Mesodermal cell (in vitro differentiated cells): ENCODE measurements around the gene LTBP3.
"Not testable (repeated sequence)": the region's sequence is repeated elsewhere in the genome, so short reads cannot be mapped to it uniquely, and the experiment has no call there.

Experiments
- H3K27ac ChIP-seq: 2 replicates; pipeline ENCODE4 v1.7.0; 2013; ENCODE audit warnings: mild to moderate bottlenecking, low read depth, low read length, moderate library complexity; ENCODE audit not compliant: severe bottlenecking
- H3K36me3 ChIP-seq: 2 replicates; pipeline ENCODE4 v1.7.1; 2013; ENCODE audit warnings: mild to moderate bottlenecking, low read length, moderate library complexity; ENCODE audit not compliant: control insufficient read depth, insufficient read depth
- H3K4me1 ChIP-seq: one replicate; pipeline ENCODE4 v1.7.1; 2013; ENCODE audit warnings: mild to moderate bottlenecking, low read length; ENCODE audit not compliant: insufficient read depth, control insufficient read depth, poor library complexity, severe bottlenecking
- H3K4me3 ChIP-seq: 2 replicates; pipeline ENCODE4 v1.7.0; 2013; ENCODE audit warnings: low read length, control low read depth, mild to moderate bottlenecking; ENCODE audit not compliant: insufficient read depth, poor library complexity, severe bottlenecking; ENCODE audit errors: extremely low read depth
- H3K9me3 ChIP-seq: 2 replicates; pipeline ENCODE4 v1.7.1; 2013; ENCODE audit warnings: mild to moderate bottlenecking, low read length, moderate library complexity; ENCODE audit not compliant: control insufficient read depth
- WGBS, 2 experiments: methylation state at CpG; one replicate each; pipeline ENCODE4 v1.1.5; 2013; ENCODE audit warnings: missing lambda C conversion rate in 2 of 2; ENCODE audit not compliant: insufficient coverage in 2 of 2; 5-methylcytosine and 5-hydroxymethylcytosine counted together

Gene LTBP3

GRCh38 chr11:65528819-65529350 lies 29.3 kb downstream of the LTBP3 start:
- no peak overlapping the region for H3K27ac ChIP-seq
- no peaks in the 10 kb centered on the region for H3K9me3 ChIP-seq
- H3K4me1 ChIP-seq = peaks cover 7% of the 10 kb centered on the region
- no peak overlapping the region for H3K4me3 ChIP-seq
- H3K36me3 ChIP-seq = peaks cover 72% of the 10 kb centered on the region
- WGBS, 2 experiments = 98 to 99% methylated on average over 7 to 12 of the region's 12 CpGs

DNA sequence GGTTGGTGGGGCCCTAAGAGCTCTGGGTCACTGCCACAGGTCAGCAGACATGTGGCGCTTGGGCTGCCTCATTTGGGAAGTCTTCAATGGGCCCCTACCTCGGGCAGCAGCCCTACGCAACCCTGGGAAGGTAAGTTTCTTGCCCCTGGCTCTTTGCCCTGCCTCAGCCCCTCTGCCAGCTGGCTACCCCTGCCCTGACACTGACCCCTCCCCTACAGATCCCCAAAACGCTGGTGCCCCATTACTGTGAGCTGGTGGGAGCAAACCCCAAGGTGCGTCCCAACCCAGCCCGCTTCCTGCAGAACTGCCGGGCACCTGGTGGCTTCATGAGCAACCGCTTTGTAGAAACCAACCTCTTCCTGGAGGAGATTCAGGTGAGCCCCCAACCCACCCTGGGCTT lies 31.4 kb downstream of the LTBP3 start:
- no peaks in the 10 kb centered on the region for H3K9me3 ChIP-seq

DNA sequence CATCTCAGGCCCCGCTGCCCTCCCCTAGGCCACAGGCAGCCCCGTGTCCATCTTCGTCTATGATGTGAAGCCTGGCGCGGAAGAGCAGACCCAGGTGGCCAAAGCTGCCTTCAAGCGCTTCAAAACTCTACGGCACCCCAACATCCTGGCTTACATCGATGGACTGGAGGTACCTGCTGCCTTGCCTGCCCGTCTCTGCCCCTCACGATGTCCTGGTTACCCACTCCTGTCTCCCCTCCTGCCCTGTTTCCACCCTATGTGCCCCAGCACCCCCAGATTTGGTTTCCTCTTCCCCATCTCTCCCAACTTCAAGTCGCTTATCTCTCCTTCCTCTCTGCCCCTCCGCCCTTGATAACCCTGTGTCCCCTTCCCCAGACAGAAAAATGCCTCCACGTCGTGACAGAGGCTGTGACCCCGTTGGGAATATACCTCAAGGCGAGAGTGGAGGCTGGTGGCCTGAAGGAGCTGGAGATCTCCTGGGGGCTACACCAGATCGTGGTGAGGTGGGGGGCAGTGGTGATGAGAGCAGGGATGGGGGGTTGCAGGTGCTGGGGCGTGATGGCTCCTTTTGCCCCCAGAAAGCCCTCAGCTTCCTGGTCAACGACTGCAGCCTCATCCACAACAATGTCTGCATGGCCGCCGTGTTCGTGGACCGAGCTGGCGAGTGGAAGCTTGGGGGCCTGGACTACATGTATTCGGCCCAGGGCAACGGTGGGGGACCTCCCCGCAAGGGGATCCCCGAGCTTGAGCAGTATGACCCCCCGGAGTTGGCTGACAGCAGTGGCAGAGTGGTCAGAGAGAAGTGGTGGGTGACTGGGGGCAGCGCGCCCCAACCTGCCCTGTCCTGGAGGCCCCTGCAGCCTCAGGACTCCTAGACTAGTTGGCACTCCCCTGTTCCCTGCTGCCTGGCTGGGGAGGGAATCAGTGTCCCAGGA lies 32.3 kb downstream of the LTBP3 start:
- WGBS, 2 experiments = 63 to 67% methylated on average over 24 to 26 of the region's 31 CpGs
- H3K27ac ChIP-seq = peak overlapping the region; percentile 87

More for the DNA sequence above, 31.4 kb downstream of the LTBP3 start:
- Histone ChIP-seq H3K27ac (no peak overlapping the region), H3K4me1 (peaks cover 27% of the 10 kb centered on the region), H3K4me3 (no peak overlapping the region), H3K36me3 (peaks cover 53% of the 10 kb centered on the region)
- WGBS, 2 experiments = 97 to 98% methylated on average over 7 to 8 of the region's 8 CpGs

DNA sequence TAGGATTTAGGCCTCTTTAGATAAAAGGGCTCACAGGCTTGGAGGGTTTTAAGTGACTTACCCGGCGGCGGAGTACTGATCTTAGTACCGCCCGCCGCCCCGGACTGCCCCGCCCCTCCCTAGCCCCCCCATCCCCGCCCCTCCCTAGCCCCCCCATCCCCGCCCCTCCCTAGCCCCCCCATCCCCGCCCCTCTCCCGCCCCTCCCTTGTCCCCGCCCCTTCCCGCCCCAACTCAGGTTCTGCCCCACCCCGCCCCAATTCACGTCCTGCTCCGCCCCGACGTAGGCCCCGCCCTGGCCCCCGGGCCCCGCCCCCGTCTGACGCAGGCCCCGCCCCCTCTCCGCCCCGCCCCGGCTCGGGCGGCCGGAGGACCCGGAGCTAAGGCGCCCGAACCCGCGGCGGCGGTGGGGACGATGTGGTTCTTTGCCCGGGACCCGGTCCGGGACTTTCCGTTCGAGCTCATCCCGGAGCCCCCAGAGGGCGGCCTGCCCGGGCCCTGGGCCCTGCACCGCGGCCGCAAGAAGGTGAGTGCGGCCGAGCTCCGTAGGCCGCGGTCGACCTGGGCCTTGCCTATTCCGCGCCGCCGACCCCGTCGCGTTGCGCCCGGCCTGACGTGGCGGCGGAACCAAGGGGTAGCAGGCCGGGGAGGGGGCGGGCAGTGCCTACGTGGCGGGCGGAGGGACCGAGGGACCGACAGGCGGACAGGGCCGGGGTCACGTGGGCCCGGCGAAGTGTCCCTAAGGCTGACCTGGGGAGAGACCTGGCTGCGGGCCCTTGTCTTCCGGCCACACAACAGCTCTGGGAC lies 33.2 kb downstream of the LTBP3 start, which contains the start of gene SCYL1:
SCYL1 (plus strand) TSS at position 343 of the 805 bp plus-strand sequence; CDS start at position 414, 71 bp downstream.
- 0 to 1% methylated on average over 38 to 53 of the region's 82 CpGs for WGBS, 2 experiments
- H3K9me3 ChIP-seq = no peaks in the 10 kb centered on the region
- H3K36me3 ChIP-seq = peaks cover 35% of the 10 kb centered on the region
- H3K4me1 ChIP-seq = peaks cover 27% of the 10 kb centered on the region
- H3K27ac ChIP-seq = peak within 1 kb of the TSS; percentile 87
- peak within 1 kb of the TSS; percentile 86 for H3K4me3 ChIP-seq

More for the DNA sequence above, 32.3 kb downstream of the LTBP3 start:
- Histone ChIP-seq H3K4me3 (peak overlapping the region; percentile 86), H3K9me3 (no peaks in the 10 kb centered on the region), H3K36me3 (peaks cover 43% of the 10 kb centered on the region), H3K4me1 (peaks cover 27% of the 10 kb centered on the region)

- Histone ChIP-seq H3K9me3 (no peaks in the 10 kb centered on the region), H3K4me1 (peaks cover 27% of the 10 kb centered on the region), H3K4me3 (peak overlapping the region; percentile 26), H3K27ac (peak overlapping the region; percentile 65), H3K36me3 (peaks cover 27% of the 10 kb centered on the region)
- 75 to 79% methylated on average over 7 to 10 of the region's 12 CpGs for WGBS, 2 experiments
These were observed 34.0 kb downstream of the LTBP3 start for GRCh38 chr11:65524014-65524740.

GRCh38 chr11:65523631-65523968 lies 34.6 kb downstream of the LTBP3 start:
- H3K27ac ChIP-seq = peak overlapping the region; percentile 65
- H3K9me3 ChIP-seq, H3K4me3 ChIP-seq: not testable (repeated sequence)
- peaks cover 27% of the 10 kb centered on the region for H3K4me1 ChIP-seq
- peaks cover 22% of the 10 kb centered on the region for H3K36me3 ChIP-seq
- WGBS, 2 experiments = 93 to 96% methylated on average over 7 of the region's 7 CpGs

DNA sequence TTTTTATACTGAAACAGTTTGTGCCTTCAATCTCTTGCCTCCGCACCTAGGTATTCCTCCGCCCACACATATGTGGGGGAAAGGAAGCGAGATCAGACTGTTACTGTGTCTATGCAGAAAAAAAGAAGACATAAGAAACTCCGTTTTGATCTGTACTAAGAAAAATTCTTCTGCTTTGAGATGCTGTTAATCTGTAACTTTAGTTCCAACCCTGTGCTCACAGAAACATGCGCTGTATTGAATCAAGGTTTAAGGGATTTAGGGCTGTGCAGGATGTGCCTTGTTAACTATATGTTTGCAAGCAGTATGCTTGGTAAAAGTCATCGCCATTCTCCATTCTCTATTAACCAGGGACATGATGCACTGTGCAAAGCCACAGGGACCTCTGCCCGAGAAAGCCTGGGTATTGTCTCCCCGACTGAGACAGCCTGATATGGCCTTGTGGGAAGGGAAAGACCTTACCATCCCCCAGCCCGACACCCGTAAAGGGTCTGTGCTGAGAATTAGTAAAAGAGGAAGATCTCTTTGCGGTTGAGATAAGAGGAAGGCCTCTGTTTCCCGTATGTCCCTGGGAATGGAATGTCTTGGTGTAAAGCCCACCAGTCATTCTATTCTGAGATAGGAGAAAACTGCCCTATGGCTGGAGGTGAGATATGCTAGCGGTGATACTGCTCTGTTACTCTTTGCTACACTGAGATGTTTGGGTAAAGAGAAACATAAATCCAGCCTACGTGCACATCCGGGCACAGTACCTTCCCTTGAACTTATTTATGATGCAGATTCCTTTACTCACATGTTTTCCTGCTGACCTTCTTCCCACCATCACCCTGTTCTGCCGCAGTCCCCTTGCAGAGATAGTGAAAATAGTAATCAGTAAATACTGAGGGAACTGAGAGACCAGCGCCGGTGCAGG lies 35.2 kb downstream of the LTBP3 start:
- Histone ChIP-seq H3K36me3 (peaks cover 19% of the 10 kb centered on the region), H3K27ac (peak overlapping the region; percentile 65), H3K4me1 (peaks cover 27% of the 10 kb centered on the region)
- not testable (repeated sequence) for H3K9me3 ChIP-seq, H3K4me3 ChIP-seq
- 73 to 86% methylated on average over 10 to 11 of the region's 18 CpGs for WGBS, 2 experiments

- not testable (repeated sequence) for H3K9me3 ChIP-seq, H3K4me3 ChIP-seq, H3K36me3 ChIP-seq
- peak overlapping the region; percentile 65 for H3K27ac ChIP-seq
- H3K4me1 ChIP-seq = peaks cover 27% of the 10 kb centered on the region
- 60 to 83% methylated on average over 2 to 10 of the region's 20 CpGs for WGBS, 2 experiments
These were observed 36.2 kb downstream of the LTBP3 start for GRCh38 chr11:65521777-65522521.

GRCh38 chr11:65518941-65519549 lies 39.1 kb downstream of the LTBP3 start:
- H3K27ac ChIP-seq, H3K9me3 ChIP-seq, H3K4me3 ChIP-seq, H3K36me3 ChIP-seq: not testable (repeated sequence)
- peaks cover 22% of the 10 kb centered on the region for H3K4me1 ChIP-seq
- WGBS, 2 experiments = 86 to 100% methylated on average over 4 to 5 of the region's 8 CpGs
